Measurements from ENCODE around the gene PHKG1.

DNA sequence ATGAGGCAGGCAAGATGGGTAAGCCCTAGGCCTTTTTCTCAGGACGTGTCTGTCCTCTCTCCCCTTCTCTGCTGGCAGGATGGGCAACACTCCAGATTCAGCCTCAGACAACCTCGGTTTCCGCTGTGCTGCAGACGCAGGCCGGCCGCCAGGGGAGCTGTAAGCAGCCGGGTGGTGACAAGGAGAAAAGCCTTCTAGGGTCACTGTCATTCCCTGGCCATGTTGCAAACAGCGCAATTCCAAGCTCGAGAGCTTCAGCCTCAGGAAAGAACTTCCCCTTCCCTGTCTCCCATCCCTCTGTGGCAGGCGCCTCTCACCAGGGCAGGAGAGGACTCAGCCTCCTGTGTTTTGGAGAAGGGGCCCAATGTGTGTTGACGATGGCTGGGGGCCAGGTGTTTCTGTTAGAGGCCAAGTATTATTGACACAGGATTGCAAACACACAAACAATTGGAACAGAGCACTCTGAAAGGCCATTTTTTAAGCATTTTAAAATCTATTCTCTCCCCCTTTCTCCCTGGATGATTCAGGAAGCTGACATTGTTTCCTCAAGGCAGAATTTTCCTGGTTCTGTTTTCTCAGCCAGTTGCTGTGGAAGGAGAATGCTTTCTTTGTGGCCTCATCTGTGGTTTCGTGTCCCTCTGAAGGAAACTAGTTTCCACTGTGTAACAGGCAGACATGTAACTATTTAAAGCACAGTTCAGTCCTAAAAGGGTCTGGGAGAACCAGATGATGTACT is 13.1 kb downstream of the PHKG1 start:
- TF ChIP-seq, protein P1, sequence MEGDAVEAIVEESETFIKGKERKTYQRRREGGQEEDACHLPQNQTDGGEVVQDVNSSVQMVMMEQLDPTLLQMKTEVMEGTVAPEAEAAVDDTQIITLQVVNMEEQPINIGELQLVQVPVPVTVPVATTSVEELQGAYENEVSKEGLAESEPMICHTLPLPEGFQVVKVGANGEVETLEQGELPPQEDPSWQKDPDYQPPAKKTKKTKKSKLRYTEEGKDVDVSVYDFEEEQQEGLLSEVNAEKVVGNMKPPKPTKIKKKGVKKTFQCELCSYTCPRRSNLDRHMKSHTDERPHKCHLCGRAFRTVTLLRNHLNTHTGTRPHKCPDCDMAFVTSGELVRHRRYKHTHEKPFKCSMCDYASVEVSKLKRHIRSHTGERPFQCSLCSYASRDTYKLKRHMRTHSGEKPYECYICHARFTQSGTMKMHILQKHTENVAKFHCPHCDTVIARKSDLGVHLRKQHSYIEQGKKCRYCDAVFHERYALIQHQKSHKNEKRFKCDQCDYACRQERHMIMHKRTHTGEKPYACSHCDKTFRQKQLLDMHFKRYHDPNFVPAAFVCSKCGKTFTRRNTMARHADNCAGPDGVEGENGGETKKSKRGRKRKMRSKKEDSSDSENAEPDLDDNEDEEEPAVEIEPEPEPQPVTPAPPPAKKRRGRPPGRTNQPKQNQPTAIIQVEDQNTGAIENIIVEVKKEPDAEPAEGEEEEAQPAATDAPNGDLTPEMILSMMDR (IDR thresholded peaks at IDR 0.05) = peak in 3 of 4 experiments; percentile 54 to 74 (median 65)
- TF ChIP-seq POLR2AphosphoS5 (IDR thresholded peaks at IDR 0.05) = peak; percentile 69
